DOHH2 (cell line): ENCODE measurements around the gene NOXA1.

ENCODE experiments used
- H3F3A ChIP-seq: fragments of 200-600 bp; sonication (generic), shearing (Covaris generic); 2 replicates; pipeline ENCODE4 v1.6.0; 2016; ENCODE audit warnings: antibody characterized with exemption, mild to moderate bottlenecking; ENCODE audit not compliant: control insufficient read depth, insufficient read depth
- H3K27ac ChIP-seq: fragments of 200-600 bp; sonication (generic); 2 replicates; pipeline ENCODE4 v1.5.1; 2014; ENCODE audit warnings: low read depth, mild to moderate bottlenecking, low read length, moderate library complexity
- H3K27me3 ChIP-seq: fragments of 200-600 bp; sonication (generic); 2 replicates; pipeline ENCODE4 v1.6.1; 2014; ENCODE audit warnings: mild to moderate bottlenecking, low read length, mixed read lengths; ENCODE audit not compliant: control insufficient read depth
- H3K36me3 ChIP-seq: fragments of 200-600 bp; sonication (generic); 2 replicates; pipeline ENCODE4 v1.6.1; 2014; ENCODE audit warnings: mild to moderate bottlenecking, low read length, moderate library complexity, mixed read lengths; ENCODE audit not compliant: control insufficient read depth
- H3K4me1 ChIP-seq: fragments of 200-600 bp; sonication (generic); 2 replicates; pipeline ENCODE4 v1.6.1; 2014; ENCODE audit warnings: mild to moderate bottlenecking, low read length, mixed read lengths; ENCODE audit not compliant: control insufficient read depth
- H3K4me2 ChIP-seq: fragments of 200-600 bp; sonication (generic); 2 replicates; pipeline ENCODE4 v1.6.0; 2014; ENCODE audit warnings: mild to moderate bottlenecking, low read length, moderate library complexity
- H3K4me3 ChIP-seq: fragments of 200-600 bp; sonication (generic); 2 replicates; pipeline ENCODE4 v1.5.1; 2014; ENCODE audit warnings: mild to moderate bottlenecking, low read length, mixed read lengths
- H3K79me2 ChIP-seq: fragments of 200-600 bp; sonication (generic); 2 replicates; pipeline ENCODE4 v1.6.1; 2014; ENCODE audit warnings: mild to moderate bottlenecking, low read length, mixed read lengths; ENCODE audit not compliant: control insufficient read depth
- H3K9me2 ChIP-seq: fragments of 200-600 bp; sonication (generic); replicated peaks from 2 replicates; pipeline ENCODE4 v1.6.1; 2014; ENCODE audit warnings: mild to moderate bottlenecking, low read length, mixed read lengths; ENCODE audit not compliant: control insufficient read depth
- H3K9me3 ChIP-seq: fragments of 200-600 bp; sonication (generic); 2 replicates; pipeline ENCODE4 v1.6.1; 2014; ENCODE audit warnings: antibody characterized with exemption, low read length, mixed read lengths; ENCODE audit not compliant: control insufficient read depth, insufficient read depth
- H4K20me1 ChIP-seq: fragments of 200-600 bp; sonication (generic); 2 replicates; pipeline ENCODE4 v1.6.0; 2014; ENCODE audit warnings: low read depth, mild to moderate bottlenecking, antibody characterized with exemption, low read length, moderate library complexity; ENCODE audit not compliant: control insufficient read depth, insufficient read depth
- CTCF ChIP-seq: fragments of 200-600 bp; sonication (generic); IDR thresholded peaks from one replicate; pipeline ENCODE4 v1.5.1; 2014; ENCODE audit warnings: antibody characterized with exemption, mild to moderate bottlenecking, low read depth, low read length; ENCODE audit not compliant: poor library complexity, severe bottlenecking
- EZH2phosphoT487 ChIP-seq: fragments of 200-600 bp; sonication (generic); IDR thresholded peaks from 2 replicates; pipeline ENCODE4 v1.6.1; 2017; ENCODE audit warnings: borderline replicate concordance, mild to moderate bottlenecking, antibody characterized with exemption, low read length, moderate library complexity, mixed read lengths

Gene NOXA1

GRCh38 chr9:137404961-137405567, 18.1 kb upstream of the NOXA1 start:
- TF ChIP-seq EZH2phosphoT487 (no peak), CTCF (no peak)
- H3F3A ChIP-seq: no peaks in the 10 kb centered on the region
- peaks cover 11% of the 10 kb centered on the region for H3K27me3 ChIP-seq
- H3K79me2 ChIP-seq: no peaks in the 10 kb centered on the region
- H3K4me2 ChIP-seq: no peak overlapping the region
- no peaks in the 10 kb centered on the region for H3K9me3 ChIP-seq
- H3K4me1 ChIP-seq: peaks cover 15% of the 10 kb centered on the region
- H3K36me3 ChIP-seq: no peaks in the 10 kb centered on the region
- H4K20me1 ChIP-seq: peaks cover 4% of the 10 kb centered on the region; the same call in 1 of the 2 replicates
- H3K4me3 ChIP-seq: no peak overlapping the region
- H3K9me2 ChIP-seq: no peaks in the 10 kb centered on the region
- no peak overlapping the region for H3K27ac ChIP-seq

GRCh38 chr9:137405677-137406081, 17.5 kb upstream of the NOXA1 start:
- no peaks in the 10 kb centered on the region for H3K9me3 ChIP-seq
- no peak overlapping the region for H3K27ac ChIP-seq
- no peak overlapping the region for H3K4me2 ChIP-seq
- no peaks in the 10 kb centered on the region for H3K9me2 ChIP-seq
- peaks cover 11% of the 10 kb centered on the region for H3K27me3 ChIP-seq
- no peaks in the 10 kb centered on the region for H3K36me3 ChIP-seq
- peaks cover 16% of the 10 kb centered on the region for H3K4me1 ChIP-seq
- no peaks in the 10 kb centered on the region for H3F3A ChIP-seq
- H3K4me3 ChIP-seq: no peak overlapping the region
- no peaks in the 10 kb centered on the region for H3K79me2 ChIP-seq
- H4K20me1 ChIP-seq: peaks cover 4% of the 10 kb centered on the region; the same call in 1 of the 2 replicates
- TF ChIP-seq EZH2phosphoT487 (no peak), CTCF (no peak)

- Histone ChIP-seq H3K4me1 (peaks cover 22% of the 10 kb centered on the region), H4K20me1 (peaks cover 4% of the 10 kb centered on the region; the same call in 1 of the 2 replicates), H3K9me3 (no peaks in the 10 kb centered on the region), H3F3A (no peaks in the 10 kb centered on the region), H3K79me2 (no peaks in the 10 kb centered on the region), H3K36me3 (no peaks in the 10 kb centered on the region), H3K4me3 (no peak overlapping the region), H3K9me2 (no peaks in the 10 kb centered on the region), H3K4me2 (no peak overlapping the region), H3K27me3 (peaks cover 11% of the 10 kb centered on the region), H3K27ac (no peak overlapping the region)
- TF ChIP-seq CTCF (no peak), EZH2phosphoT487 (no peak)
These were observed 17.0 kb upstream of the NOXA1 start for GRCh38 chr9:137406085-137406760.
